ENCODE results near the gene TRMT61A.
"Not testable (repeated sequence)": the region's sequence is repeated elsewhere in the genome, so short reads cannot be mapped to it uniquely, and the experiment has no call there.

TRMT61A gene

DNA sequence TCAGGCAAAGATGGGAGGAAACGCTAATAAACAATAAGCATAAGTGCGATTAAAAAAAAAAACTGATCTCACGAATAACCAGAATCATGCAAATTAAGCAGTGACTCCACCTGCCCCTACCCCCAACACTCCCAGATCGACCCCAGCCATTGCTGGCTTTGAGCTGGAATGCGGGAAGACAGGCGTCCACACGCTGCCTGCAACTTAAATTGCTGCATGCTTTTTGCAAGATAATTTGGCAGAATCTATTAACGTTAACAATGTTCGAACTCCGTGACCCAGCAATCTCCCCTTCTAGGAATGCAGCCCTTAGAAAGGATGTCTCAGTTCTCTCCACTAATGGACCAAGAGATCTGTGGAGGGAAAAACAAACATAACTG is 5.4 kb upstream of the TRMT61A start:
- DNase-seq, result no peak

DNA sequence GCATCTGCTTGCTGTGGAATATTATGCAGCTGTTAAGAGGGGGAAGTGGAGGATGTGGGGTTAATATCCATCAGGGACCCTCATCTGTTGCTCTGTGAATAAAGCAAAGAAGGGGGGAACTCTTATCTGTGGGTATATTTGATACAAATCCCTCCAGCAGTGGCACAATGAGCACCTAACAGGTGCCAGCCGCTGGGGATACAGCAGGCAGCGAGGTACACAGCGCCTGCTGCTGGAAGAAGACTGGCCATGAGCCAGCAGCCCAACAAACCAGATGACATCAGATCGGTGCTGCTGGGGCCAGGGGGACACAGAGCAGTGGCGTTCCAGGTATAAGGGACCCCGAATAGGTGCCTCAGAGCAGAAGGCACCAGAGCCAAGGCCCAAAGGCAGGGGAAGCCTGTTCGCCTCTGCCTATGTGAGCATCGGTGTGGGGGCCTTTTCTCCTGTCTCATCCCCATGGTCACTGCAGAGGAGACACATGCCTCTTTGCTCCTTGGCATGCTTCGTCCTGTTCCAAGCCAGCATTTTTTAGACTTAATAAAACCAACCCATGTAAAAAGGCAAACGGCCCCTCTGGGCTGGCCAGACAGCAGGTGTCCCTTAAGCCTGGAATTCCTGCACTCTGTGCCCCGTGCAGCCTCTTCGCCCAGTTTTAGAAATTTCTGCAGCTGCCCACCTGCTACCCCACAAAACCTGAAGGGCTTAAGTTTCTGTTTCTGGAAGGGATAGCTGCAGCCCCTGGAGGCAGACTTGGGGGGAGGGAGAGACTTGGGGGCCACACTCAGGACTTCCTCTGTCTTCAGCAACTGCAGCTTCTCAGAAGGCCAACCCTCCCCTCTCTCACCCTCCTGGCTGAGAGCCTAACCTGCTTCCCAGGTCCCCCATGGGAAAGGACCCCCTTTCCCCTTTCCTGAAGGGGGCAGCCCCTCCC is 4.7 kb upstream of the TRMT61A start:
- no peak for DNase-seq

DNA sequence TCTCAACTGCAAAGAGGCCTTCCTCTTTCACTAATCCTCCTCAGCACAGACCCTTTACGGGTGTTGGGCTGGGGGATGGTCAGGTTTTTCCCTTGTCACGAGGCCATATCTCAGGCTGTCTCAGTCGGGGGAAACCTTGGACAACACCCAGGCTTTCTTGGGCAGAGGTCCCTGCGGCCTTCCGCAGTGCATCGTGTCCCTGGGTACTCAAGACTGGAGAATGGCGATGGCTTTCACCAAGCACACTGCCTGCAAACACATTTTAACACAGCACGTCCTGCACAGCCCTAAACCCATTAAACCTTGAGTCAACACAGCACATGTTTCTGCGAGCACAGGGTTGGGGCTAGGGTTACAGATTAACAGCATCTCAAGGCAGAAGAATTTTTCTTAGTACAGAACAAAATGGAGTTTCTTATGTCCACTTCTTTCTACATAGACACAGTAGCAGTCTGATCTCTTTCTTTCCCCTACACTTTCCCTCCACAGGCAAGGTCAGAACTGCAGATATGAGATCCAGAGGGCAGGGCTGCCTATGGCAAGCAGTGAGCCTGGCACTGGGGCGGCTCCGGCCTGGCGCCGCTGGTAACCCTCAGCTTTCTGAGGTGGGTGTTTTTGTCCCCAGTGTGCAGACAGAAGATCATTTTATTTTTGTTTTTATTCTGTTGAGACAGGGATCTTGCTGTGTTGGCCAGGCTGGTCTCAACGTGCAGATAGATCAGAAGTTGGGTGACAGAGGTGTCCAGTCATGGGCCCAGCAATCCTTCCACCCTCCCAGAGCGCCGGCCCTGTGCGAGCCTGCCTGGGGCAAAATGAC is 3.4 kb upstream of the TRMT61A start:
- not testable (repeated sequence) for DNase-seq

DNA sequence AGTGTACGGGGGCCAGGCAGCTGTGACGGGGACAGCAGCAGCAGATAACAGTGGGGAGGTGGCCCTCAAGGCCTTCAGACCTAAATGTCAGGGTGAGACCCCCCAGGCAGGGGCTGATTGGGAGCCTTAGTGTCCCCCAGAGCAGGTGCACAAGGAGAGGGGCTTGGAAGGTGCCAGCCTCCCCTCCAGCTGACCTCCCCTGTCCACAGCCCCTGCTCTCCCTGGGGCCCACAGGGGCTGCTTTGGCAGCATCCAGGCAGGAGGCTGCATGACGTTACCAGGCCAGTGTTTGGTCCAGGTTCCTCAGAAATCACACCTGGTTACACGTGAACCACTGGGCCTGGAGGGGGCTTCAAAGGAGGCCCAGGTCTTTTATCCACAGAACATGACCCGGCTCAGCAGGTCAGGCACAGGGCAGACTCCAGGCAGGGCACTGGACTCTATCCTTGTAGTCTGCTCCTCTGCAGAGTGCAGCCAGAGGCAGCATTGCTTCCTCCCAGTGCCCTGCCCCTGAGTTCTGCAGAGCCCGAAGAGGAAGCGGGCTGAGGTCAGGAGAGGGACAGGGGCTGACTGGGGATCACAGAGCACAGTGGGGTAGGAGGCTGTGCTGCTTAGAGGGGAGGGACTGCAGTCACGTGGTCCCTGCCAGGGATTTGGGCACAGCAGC is 2.6 kb upstream of the TRMT61A start:
- no peak for DNase-seq

DNA sequence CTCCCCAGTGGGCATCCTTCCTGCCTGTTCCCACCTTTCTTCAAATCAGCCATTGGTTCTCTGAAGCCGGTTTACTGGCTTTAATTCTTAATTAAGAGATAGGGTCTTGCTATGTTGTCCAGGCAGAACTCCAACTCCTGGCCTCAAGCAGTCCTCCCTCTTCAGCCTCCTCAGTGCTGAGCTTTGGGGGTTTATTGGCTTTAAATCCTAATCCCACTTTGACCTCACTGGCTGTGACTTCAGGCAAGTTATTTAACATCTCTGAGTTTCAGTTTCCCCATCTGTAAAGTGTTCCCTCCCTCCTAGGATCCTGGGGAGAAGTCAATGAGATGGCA is 2.1 kb upstream of the TRMT61A start:
- DNase-seq, result no peak

DNA sequence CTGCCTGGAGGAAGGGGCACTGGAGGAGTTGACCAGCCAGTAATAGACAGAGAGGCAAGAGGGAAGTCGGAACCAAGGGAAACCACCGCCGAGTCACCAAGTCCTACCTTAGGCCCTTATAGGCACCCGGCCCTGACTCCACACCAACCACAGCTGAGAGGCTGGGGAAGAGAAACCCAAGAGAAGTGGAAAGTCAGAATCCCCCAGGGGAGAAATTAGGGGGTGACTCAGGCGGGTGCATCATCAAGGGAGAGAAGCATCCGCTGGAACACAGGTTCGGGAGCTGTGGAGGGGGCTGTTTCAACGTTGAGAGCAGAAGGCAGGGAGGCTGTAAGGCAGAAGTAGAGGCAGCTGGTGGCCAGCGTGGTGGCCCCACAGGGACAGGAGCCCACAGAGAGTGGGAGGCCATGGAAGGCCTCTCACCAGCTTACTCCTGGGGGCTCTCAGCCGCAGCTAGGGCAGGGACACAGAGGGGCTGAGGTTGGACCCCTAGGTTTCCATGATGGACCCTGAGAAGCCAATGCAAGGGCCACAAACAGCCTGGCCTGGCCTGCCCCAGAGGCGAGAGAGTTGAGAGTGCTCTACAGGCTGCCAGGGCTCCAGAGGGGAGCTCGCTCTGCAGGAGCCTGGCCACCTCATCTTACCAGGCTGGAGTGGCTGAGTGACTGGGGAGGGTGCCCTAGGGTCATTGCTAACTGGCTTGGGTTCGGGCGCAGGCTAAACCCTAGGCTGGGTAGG is 1.4 kb upstream of the TRMT61A start:
- DNase-seq, result no peak

DNA sequence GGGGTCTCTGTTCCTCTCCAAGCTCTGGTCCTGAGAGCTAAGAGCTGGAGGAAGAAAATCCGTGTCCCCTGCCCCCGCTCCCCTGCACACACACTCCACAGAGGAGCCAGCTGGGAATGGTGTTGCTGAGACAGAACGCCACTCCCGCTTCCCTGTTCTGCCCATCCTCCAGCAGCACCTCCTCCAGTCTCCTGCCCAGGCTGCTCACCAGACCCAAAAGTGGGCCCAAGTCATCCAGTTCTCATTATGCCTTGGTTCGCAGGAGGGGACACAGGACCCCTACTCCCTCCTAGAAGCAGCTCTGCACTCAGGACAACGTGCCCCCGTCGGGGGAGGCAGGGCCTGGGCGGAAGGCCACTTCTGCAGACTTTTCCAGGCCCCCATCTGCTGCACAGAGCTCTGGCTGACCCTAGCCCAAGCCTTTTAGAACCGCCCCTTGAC is 830 bp upstream of the TRMT61A start:
- no peak for DNase-seq

DNA sequence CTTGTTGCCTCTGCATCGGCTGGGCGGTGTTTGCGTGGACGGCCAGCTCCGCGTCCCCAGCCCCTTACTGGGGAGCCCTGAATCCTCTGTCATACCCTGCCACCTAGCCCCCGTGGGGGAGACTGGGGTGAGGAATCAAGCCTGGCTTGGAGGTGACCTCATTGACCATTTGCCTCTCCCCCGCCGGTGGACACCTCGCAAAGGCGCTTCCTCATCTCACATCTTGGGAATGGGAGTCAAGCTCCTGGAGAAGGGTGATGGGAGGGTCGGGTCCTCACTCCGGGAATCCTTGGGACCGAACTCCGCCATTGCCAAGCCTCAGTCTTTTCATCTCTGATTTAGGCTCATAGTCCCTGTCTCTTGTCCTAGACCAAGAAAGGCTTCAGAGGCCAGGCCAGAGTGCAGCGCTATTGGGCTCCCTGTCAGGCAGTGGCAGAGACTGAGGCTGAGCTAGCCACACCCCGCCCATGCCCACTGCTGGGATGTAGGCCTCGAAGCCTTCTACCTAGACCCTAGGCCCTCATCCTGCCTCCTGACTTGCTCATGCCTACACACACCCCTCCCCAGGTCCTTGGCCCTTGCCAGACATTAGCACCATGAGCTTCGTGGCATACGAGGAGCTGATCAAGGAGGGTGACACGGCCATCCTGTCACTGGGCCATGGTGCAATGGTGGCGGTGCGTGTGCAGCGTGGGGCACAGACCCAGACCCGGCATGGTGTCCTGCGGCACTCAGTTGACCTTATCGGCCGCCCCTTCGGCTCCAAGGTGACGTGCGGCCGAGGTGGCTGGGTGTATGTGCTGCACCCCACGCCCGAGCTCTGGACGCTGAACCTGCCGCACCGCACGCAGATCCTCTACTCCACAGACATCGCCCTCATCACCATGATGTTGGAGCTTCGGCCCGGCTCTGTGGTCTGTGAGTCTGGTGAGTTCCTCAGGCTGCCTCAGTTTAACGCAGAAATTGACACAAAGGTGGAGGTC is 678 bp downstream of the TRMT61A start:
- no peak for DNase-seq

DNA sequence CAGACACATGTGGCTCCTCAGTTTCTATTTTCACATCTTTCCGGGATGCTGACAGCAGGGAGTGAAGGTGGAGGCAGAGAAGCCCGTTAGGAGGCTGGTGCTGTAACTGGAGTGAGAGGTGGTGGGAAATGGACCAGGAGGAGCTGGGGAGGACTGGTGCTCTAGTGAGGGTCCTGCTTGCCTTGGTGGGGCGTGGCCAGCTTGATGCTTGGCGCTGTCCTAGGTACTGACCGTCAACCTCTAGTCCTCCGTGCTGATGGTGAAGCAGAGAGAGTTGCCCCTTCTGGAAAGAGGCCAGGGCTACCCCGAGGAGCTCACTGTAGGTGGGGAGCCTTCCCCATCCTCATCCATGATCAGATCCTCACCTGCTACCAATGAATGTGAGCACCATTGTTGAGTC is 1.4 kb downstream of the TRMT61A start:
- no peak for DNase-seq

DNA sequence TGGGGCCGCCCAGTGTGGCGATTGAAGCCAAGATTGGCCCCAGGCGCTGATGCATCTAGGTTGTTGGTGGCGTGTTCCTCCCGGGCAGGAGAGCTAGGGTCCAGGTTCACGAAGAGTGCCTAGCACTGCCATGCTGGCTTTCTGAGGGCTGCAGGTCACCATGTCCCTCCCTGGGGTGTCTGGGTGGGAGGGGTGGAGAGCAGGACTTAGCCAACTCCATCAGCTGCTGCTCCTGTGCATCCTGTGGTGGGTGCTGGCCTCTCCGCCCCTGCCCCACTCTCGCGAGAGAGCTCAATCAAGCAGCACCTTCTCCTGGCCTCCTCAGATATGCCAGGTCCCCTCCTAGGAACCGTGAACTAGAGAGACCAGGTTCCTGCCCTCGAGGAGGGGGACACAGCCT is 1.8 kb downstream of the TRMT61A start:
- DNase-seq, result no peak

DNA sequence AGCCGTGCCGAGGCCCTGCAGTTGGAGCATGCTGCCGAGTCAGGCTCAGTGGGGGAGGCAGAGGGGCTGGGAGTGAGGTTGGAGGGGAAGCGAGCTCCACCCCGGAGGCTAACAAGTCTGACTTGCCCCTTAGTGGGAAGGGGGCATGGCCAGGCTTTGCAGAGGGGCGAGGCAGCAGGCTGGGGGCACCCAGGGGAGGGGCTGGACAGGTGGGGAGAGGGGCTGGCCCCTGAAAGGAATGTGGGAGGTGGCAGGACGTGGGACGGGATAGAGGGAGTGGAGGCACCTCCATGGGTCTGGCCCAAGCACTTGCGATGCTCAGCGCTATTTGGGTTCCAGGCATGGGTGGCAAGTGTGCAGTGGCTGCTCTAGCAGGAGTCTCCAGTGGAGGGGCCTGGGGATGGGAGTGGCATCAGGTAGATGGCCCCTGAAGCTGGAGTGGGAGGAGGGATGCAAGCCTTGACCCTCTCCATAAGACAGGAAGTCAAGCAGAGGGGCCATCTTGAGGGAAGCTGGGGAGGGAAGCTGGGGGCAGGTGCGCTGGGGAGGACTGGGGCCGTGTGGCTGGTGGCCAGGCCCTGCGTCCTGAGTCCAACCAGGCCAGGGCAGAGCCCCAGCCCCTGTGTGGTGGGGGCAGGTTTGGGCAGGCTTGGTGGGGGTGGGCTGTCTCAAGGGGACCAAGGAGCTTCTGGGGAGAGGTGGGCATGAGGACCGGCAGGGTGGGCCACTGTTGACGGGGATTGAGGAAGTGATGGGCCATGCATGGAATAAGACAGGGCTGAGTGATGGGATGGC is 2.6 kb downstream of the TRMT61A start:
- no peak for DNase-seq

DNA sequence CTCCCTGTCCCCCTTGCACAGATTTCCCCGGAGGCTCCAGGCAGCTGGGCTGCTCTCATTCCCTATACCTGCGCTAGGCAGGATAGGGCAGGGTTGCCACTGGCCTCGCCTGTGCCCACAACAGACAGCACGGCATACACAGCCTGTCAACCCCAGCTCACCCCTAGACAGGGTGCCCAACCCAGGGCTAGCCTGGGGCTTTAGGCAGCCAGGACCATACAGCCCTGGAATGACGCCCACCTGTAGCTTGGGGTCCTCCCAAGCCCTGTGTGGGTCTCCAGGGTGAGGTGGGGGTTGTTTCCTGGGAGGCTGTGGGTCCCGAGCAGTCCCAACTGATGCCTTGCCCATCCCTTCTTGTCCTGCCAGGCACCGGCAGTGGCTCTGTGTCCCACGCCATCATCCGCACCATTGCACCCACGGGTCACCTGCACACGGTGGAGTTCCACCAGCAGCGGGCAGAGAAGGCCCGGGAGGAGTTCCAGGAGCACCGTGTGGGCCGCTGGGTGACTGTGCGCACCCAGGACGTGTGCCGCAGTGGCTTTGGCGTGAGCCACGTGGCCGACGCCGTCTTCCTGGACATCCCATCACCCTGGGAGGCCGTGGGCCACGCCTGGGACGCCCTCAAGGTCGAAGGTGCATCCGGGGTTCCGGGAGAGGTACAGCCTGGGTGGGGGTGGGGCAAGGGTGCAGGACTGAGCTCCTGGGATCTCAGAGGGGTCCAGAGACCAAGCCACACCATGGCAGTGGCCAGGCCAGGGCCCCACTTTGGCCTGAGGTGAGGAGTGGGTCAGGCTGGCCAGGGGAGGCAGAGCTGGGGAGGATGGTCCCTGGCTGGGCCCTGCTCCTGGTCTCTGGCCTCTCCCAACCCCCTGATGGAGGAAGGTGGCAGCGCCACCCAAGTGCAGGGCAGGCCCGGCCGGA is 3.5 kb downstream of the TRMT61A start:
- DNase-seq, result no peak

DNA sequence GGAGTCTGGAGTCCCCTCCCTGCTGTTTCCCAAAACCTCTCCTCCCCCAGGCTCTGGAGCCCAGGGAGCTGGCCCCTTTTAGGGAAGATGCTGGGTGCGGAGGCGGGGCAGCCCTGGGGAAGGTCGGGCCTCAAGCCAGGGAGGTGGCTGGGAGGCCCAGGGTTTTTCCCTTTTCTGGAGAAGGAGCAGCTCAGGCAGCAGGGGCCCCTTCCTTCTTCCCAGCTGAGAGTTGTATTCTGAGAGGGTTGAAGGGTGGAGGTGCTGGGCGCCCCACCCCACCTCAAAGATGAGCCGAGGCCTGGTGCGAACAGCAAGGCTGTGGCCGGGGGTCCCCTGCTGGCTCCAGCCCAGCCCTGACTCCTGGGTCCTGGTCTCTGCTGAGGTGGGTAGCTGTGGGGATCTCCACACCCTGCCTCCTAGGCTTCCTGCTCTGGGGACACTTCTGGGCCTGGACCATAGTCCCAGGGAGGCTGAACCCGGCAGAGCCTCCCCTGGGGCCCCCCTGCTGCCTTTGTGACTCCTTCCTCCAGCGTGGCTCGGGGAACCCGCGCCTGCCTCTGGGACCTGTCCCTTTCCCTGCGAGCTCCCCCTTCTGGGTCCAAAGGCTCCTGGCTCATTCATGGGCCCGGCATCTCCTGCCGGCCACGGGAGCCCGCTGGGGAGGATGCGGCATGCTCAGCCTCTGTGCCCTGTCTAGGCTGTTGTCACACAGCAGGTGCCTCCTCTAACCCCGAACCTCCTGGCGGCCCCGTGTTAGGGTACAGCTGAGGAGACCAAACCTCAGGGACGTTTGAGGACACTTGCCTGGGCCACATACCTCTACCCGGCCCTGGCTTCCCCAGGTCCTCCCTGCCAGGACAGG is 4.4 kb downstream of the TRMT61A start:
- DNase-seq, result no peak

DNA sequence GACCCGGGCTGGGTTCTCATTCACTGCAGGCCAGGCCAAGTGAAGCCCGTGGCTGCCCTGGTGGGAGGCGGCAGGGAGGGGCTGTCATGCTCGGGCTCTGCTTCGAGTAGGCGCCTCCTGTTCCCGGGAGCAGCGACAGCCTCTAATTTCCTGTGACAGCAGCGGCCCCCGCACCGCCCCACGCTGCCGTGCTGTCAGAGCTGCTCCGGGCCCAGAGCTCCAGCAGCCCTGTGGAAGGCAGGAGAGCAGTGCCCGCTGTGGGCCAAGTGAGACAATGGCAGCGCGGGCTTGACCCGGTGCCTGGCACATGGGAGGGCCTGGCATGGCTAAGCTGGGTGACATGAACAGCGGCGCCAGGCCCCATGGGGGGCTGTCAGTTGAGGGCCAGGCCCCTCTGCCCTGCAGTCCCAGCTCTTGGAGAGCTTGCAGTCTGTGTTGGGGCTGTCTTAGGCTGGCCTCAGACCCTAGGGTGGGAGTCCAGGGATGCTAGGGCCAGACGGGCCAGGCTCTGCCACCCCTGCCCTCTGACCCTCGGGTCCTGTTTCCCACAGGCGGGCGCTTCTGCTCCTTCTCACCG is 5.1 kb downstream of the TRMT61A start:
- no peak for DNase-seq

DNA sequence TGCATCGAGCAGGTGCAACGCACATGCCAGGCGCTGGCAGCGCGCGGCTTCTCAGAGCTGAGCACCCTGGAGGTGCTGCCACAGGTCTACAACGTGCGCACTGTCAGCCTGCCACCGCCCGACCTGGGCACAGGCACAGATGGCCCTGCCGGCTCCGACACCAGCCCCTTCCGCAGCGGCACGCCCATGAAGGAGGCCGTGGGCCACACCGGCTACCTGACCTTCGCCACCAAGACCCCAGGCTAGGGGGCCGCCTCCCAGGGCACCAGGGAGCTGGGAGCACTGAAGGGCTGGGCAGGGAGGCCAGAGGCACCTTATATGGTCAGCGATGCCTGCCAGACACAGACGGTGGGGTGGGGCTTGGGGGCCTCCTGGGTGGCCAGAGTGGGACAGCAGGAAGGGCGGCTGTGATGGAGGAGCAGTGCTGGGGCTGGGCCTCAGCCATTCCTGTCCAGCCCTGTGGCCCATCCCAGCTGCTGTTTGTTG is 5.6 kb downstream of the TRMT61A start:
- no peak for DNase-seq

DNA sequence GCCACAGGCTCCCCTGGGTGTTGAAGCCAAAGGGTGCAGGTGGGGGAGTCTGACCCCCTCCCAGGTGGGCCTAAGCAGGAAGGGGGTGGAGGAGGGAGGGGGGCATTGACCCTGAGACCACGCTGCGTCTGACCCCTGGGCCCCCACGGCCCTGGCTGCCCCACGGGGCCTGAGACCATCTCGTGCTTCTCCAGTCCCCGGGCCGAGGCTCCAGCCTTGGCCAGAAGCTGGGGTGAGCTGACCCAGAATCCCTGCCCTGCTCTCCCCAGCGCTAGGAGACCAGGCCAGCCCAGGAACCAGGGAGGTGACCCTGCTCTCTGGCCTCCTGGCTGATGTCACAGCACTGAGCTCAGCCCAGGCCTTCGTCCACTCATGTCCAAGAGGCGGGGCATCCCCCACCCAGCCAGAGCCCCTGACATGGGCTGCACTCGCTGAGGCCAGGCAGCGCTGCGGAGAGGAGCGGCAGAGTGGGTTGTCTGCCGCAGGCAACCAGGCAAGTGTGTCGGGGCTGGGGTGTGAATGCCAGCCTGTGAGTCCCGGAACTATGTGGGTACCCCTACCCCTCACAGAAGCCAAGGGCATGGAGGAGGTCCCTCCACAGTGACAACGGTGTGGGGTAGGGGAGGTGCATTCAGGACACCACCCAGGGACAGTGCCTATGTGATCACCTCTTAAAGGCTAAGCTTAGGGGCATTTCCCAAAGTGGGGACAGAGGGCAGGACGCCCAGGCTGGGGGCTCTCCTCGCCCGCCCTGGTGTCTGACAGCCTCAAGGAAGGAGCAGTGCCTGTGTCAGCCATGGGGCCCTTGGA is 6.3 kb downstream of the TRMT61A start:
- DNase-seq, result no peak

DNA sequence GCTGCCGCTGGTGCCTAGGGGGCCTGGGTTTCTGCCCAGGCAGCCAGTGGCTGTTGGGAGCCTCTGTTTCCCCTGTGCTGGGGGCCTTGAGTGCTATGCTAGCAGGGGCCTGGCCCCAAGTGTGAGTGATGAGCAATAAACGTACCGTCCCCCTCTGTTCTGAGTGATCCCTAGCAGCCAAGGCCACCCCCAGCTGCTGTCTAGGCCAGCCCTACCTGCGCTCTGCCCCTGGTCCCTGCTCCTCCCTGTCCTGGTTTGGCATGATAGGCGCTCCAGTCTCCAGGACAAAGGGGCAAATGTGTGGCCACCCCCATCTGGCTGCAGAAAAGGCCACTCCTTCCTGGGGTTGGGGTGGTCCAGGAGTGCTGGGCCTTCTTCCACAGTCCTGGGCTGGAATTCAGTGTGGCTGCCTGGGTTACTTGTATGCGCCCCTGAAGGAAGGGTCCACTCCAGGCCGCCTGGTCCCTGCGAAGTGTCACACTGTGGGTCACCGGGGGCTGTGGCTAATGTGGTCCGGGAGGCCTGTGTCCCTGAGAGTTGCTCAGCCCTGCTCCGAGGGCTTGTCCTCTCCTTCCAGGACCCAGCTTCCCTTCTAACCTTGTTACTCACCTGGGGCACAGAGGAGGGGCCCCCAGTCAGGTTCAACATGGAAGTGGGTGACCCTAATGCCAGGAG is 7.0 kb downstream of the TRMT61A start:
- DNase-seq, result no peak

Measured in NCI-H774 (cell line).